ENCODE results near the gene EGFR. TPM values are rescaled to one million over a fixed set of nuclear protein-coding genes. Genes with fewer than 3 reads are reported as not detected.

Gene EGFR
- total RNA-seq, 5 donors from 2014 or later (not counting 1 experiment from before 2014, with no cell fraction given), result 0.16 to 0.79 (median 0.35) TPM; not detected in 2

- H3K4me3 Mint-ChIP-seq, result no peak overlapping the region
- H3K27ac Mint-ChIP-seq, result no peak overlapping the region
- no peaks in the 10 kb centered on the region for H3K4me1 ChIP-seq (ENCODE audit: control insufficient read depth in 1 of 2, extremely low read depth in 1 of 2, insufficient read depth in 2 of 2, low read length in 2 of 2)
- peaks cover 0 to 5% (median 0%) of the 10 kb centered on the region in 3 donors for H3K9me3 Mint-ChIP-seq
- CTCF ChIA-PET, result no interaction called here
- peaks cover 0 to 15% of the 10 kb centered on the region in 2 experiments for H3K27me3 ChIP-seq (replicated peaks in 1 of 2; ENCODE audit: control insufficient read depth in 2 of 2, extremely low read depth in 1 of 2, insufficient read depth in 2 of 2, low read length in 1 of 2)
- no CpG with 5 or more reads among the region's 3 CpGs for WGBS (ENCODE audit: insufficient coverage)
- H3K4me3 ChIP-seq (ENCODE audit: control insufficient read depth in 1 of 2, extremely low read depth in 1 of 2, low read length in 1 of 2), result no peak overlapping the region
- no peak overlapping the region for H3K27ac ChIP-seq (ENCODE audit: low read length)
- H3K36me3 Mint-ChIP-seq, result no peaks in the 10 kb centered on the region
- H3K9me3 ChIP-seq, result no peaks in the 10 kb centered on the region
- DNase-seq (no peak), ATAC-seq (replicated peaks in 1 of 4) (no peak)
- no peaks in the 10 kb centered on the region for H3K4me1 Mint-ChIP-seq
- POLR2A ChIA-PET, result interaction anchor here in 1 of 2 donors (0.5 kb wide), 1 partner anchor 873 kb away, joined by 3 read pairs; no protein-coding TSS in a partner anchor
- no peaks in the 10 kb centered on the region for H3K36me3 ChIP-seq (ENCODE audit: control insufficient read depth in 2 of 2, extremely low read depth in 1 of 2, insufficient read depth in 1 of 2, low read length in 1 of 2)
- H3K27me3 Mint-ChIP-seq, result peaks cover 11 to 13% of the 10 kb centered on the region in 2 donors
Observed at GRCh38 chr7:55148571-55148970, 129.8 kb downstream of the EGFR start.

DNA sequence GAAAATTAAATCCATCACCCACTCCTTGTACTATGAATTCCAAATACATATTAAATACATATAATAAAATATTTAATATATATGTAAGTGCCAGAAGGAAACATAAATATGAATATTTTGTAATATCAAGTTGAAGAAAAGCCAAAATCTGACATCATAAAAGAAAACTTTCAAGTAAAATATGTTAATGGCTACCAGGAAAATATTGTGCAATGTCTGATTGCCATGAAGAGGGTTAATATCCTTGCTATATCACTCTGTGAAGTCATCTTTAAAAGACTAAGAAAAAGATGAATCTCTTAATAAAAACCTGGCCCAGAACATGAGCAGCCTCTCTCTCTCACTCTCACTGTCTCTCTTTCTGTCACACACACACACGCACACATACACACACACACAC lies 130.2 kb downstream of the EGFR start:
- ChIA-PET CTCF (no interaction called here), POLR2A (no interaction called here)
- WGBS (ENCODE audit: insufficient coverage), result no CpG with 5 or more reads among the region's 1 CpG
- peaks cover 0 to 5% (median 0%) of the 10 kb centered on the region in 3 donors for H3K9me3 Mint-ChIP-seq
- no peak overlapping the region for H3K27ac Mint-ChIP-seq
- ATAC-seq (replicated peaks in 1 of 4) (no peak), DNase-seq (no peak)
- H3K4me3 ChIP-seq (ENCODE audit: control insufficient read depth in 1 of 2, extremely low read depth in 1 of 2, low read length in 1 of 2), result no peak overlapping the region
- H3K4me3 Mint-ChIP-seq, result no peak overlapping the region
- no peaks in the 10 kb centered on the region for H3K36me3 Mint-ChIP-seq
- H3K36me3 ChIP-seq (ENCODE audit: control insufficient read depth in 2 of 2, extremely low read depth in 1 of 2, insufficient read depth in 1 of 2, low read length in 1 of 2), result no peaks in the 10 kb centered on the region
- H3K27me3 Mint-ChIP-seq, result peaks cover 10 to 11% of the 10 kb centered on the region in 2 donors
- peaks cover 0 to 18% of the 10 kb centered on the region in 2 experiments for H3K27me3 ChIP-seq (replicated peaks in 1 of 2; ENCODE audit: control insufficient read depth in 2 of 2, extremely low read depth in 1 of 2, insufficient read depth in 2 of 2, low read length in 1 of 2)
- H3K27ac ChIP-seq (ENCODE audit: low read length), result no peak overlapping the region
- H3K4me1 ChIP-seq (ENCODE audit: control insufficient read depth in 1 of 2, extremely low read depth in 1 of 2, insufficient read depth in 2 of 2, low read length in 2 of 2), result no peaks in the 10 kb centered on the region
- no peaks in the 10 kb centered on the region for H3K4me1 Mint-ChIP-seq
- H3K9me3 ChIP-seq, result no peaks in the 10 kb centered on the region

DNA sequence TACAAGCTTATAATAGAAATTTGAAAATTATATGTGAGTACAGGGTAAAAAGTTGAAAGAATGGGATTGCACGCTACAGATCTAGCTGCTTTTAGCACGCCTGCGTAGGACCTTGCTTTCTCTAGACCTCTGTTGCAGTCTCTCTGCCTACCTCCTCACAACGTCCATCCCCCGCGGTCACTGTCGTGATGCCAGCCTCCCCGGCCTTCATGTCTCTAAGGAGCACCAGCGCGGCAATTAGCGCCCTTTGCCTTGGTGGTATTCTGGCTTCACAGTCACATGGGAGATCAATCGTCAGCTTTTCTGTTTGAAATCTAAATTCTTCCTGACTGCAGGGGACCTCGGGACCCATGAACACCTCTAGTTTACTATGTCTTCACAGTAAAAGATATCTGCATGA lies 131.3 kb downstream of the EGFR start:
- Mint-ChIP-seq H3K36me3 (no peaks in the 10 kb centered on the region), H3K4me1 (no peaks in the 10 kb centered on the region), H3K27me3 (peaks cover 11 to 12% of the 10 kb centered on the region in 2 donors), H3K4me3 (no peak overlapping the region), H3K27ac (no peak overlapping the region), H3K9me3 (peaks cover 0 to 5% (median 0%) of the 10 kb centered on the region in 3 donors)
- ATAC-seq (replicated peaks in 1 of 4), result no peak
- Histone ChIP-seq H3K4me3 (ENCODE audit: control insufficient read depth in 1 of 2, extremely low read depth in 1 of 2, low read length in 1 of 2) (no peak overlapping the region), H3K27me3 (replicated peaks in 1 of 2; ENCODE audit: control insufficient read depth in 2 of 2, extremely low read depth in 1 of 2, insufficient read depth in 2 of 2, low read length in 1 of 2) (peaks cover 0 to 16% of the 10 kb centered on the region in 2 experiments), H3K27ac (ENCODE audit: low read length) (no peak overlapping the region), H3K36me3 (ENCODE audit: control insufficient read depth in 2 of 2, extremely low read depth in 1 of 2, insufficient read depth in 1 of 2, low read length in 1 of 2) (no peaks in the 10 kb centered on the region), H3K4me1 (ENCODE audit: control insufficient read depth in 1 of 2, extremely low read depth in 1 of 2, insufficient read depth in 2 of 2, low read length in 2 of 2) (no peaks in the 10 kb centered on the region), H3K9me3 (no peaks in the 10 kb centered on the region)
- ChIA-PET CTCF (no interaction called here), POLR2A (no interaction called here)
- DNase-seq, result no peak
- 82% methylated on average over 7 of the region's 13 CpGs for WGBS (ENCODE audit: insufficient coverage)

DNA sequence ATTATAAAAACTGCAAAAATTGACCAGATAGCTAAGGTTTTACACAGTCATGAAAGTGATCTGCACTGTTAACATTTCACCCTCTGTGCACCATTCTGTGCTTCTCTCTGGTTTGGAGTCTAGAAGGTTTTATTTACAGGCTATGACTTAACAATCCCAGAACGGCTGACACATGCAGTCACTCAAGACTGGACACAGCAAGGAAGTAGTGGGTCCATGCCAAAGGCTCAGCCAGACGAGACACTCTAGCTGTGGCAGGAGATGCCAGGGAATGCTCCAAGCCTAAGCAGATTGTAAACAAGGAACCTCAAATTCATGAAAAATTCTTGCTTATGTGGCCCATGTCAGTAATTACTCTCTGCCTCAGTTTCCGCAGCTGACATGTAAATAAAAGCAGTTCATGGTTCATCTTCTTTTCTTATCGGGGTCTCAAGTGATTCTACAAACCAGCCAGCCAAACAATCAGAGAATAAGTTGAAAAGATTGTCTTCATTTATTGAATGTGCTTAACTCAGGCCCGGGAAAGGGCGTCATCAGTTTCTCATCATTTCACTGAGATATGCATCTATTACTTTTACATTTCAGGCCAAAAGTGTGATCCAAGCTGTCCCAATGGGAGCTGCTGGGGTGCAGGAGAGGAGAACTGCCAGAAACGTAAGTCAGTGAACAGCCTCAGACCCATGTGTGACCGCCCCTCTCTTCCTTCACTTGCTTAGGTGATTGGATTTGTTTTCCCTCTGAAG lies 132.1 kb downstream of the EGFR start:
- peaks cover 0 to 16% of the 10 kb centered on the region in 2 experiments for H3K27me3 ChIP-seq (replicated peaks in 1 of 2; ENCODE audit: control insufficient read depth in 2 of 2, extremely low read depth in 1 of 2, insufficient read depth in 2 of 2, low read length in 1 of 2)
- no peak for DNase-seq
- H3K4me1 ChIP-seq (ENCODE audit: control insufficient read depth in 1 of 2, extremely low read depth in 1 of 2, insufficient read depth in 2 of 2, low read length in 2 of 2), result no peaks in the 10 kb centered on the region
- ChIA-PET POLR2A (no interaction called here), CTCF (no interaction called here)
- Mint-ChIP-seq H3K4me1 (no peaks in the 10 kb centered on the region), H3K27ac (no peak overlapping the region), H3K4me3 (no peak overlapping the region), H3K27me3 (peaks cover 9 to 11% of the 10 kb centered on the region in 2 donors), H3K9me3 (peaks cover 0 to 5% (median 0%) of the 10 kb centered on the region in 3 donors), H3K36me3 (no peaks in the 10 kb centered on the region)
- 72% methylated on average over 2 of the region's 8 CpGs for WGBS (ENCODE audit: insufficient coverage)
- ATAC-seq (replicated peaks in 1 of 4), result no peak
- no peaks in the 10 kb centered on the region for H3K9me3 ChIP-seq
- no peak overlapping the region for H3K4me3 ChIP-seq (ENCODE audit: control insufficient read depth in 1 of 2, extremely low read depth in 1 of 2, low read length in 1 of 2)
- no peaks in the 10 kb centered on the region for H3K36me3 ChIP-seq (ENCODE audit: control insufficient read depth in 2 of 2, extremely low read depth in 1 of 2, insufficient read depth in 1 of 2, low read length in 1 of 2)
- H3K27ac ChIP-seq (ENCODE audit: low read length), result no peak overlapping the region

- Mint-ChIP-seq H3K27me3 (peaks cover 8% of the 10 kb centered on the region in 2 donors), H3K36me3 (no peaks in the 10 kb centered on the region), H3K9me3 (peaks cover 0 to 5% (median 3%) of the 10 kb centered on the region in 3 donors), H3K4me3 (no peak overlapping the region), H3K27ac (no peak overlapping the region), H3K4me1 (peaks cover 0 to 2% (median 0%) of the 10 kb centered on the region in 3 donors)
- H3K4me3 ChIP-seq (ENCODE audit: control insufficient read depth in 1 of 2, extremely low read depth in 1 of 2, low read length in 1 of 2), result no peak overlapping the region
- peaks cover 0 to 7% of the 10 kb centered on the region in 2 experiments for H3K27me3 ChIP-seq (replicated peaks in 1 of 2; ENCODE audit: control insufficient read depth in 2 of 2, extremely low read depth in 1 of 2, insufficient read depth in 2 of 2, low read length in 1 of 2)
- no peak for DNase-seq
- no peaks in the 10 kb centered on the region for H3K4me1 ChIP-seq (ENCODE audit: control insufficient read depth in 1 of 2, extremely low read depth in 1 of 2, insufficient read depth in 2 of 2, low read length in 2 of 2)
- H3K9me3 ChIP-seq, result no peaks in the 10 kb centered on the region
- no peak overlapping the region for H3K27ac ChIP-seq (ENCODE audit: low read length)
- WGBS (ENCODE audit: insufficient coverage), result 69% methylated on average over 6 of the region's 6 CpGs
- CTCF ChIA-PET, result no interaction called here
- no peak for ATAC-seq (replicated peaks in 1 of 4)
- H3K36me3 ChIP-seq (ENCODE audit: control insufficient read depth in 2 of 2, extremely low read depth in 1 of 2, insufficient read depth in 1 of 2, low read length in 1 of 2), result no peaks in the 10 kb centered on the region
- POLR2A ChIA-PET, result no interaction called here
Observed at GRCh38 chr7:55152516-55152915, 133.7 kb downstream of the EGFR start.

DNA sequence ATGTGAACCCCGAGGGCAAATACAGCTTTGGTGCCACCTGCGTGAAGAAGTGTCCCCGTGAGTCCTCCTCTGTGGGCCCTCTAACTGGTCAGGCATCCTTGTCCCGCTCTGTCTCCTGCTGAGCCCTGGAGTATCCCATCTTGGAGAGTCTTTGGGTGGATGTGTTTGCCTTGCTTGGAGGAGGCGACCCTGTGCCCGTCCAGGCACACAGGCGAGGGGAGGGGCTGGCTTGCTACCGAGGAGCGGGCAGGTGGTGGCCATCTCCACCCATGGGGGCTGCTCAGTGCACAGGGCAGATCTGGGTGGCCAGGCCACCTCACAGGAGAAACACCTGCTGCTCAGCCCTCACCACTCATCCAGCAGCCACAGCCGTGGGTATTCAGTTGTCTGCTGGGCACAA lies 135.3 kb downstream of the EGFR start:
- 87% methylated on average over 7 of the region's 10 CpGs for WGBS (ENCODE audit: insufficient coverage)
- ChIA-PET POLR2A (no interaction called here), CTCF (no interaction called here)
- DNase-seq, result no peak
- no peak for ATAC-seq (replicated peaks in 1 of 4)
- Mint-ChIP-seq H3K27me3 (peaks cover 4 to 5% of the 10 kb centered on the region in 2 donors), H3K27ac (no peak overlapping the region), H3K36me3 (no peaks in the 10 kb centered on the region), H3K4me1 (peaks cover 0 to 2% (median 0%) of the 10 kb centered on the region in 3 donors), H3K4me3 (no peak overlapping the region), H3K9me3 (peaks cover 0 to 3% (median 0%) of the 10 kb centered on the region in 3 donors)
- Histone ChIP-seq H3K27me3 (replicated peaks in 1 of 2; ENCODE audit: control insufficient read depth in 2 of 2, extremely low read depth in 1 of 2, insufficient read depth in 2 of 2, low read length in 1 of 2) (peaks cover 0 to 16% of the 10 kb centered on the region in 2 experiments), H3K4me3 (ENCODE audit: control insufficient read depth in 1 of 2, extremely low read depth in 1 of 2, low read length in 1 of 2) (no peak overlapping the region), H3K4me1 (ENCODE audit: control insufficient read depth in 1 of 2, extremely low read depth in 1 of 2, insufficient read depth in 2 of 2, low read length in 2 of 2) (no peaks in the 10 kb centered on the region), H3K27ac (ENCODE audit: low read length) (no peak overlapping the region), H3K36me3 (ENCODE audit: control insufficient read depth in 2 of 2, extremely low read depth in 1 of 2, insufficient read depth in 1 of 2, low read length in 1 of 2) (no peaks in the 10 kb centered on the region), H3K9me3 (no peaks in the 10 kb centered on the region)

All from T-cell (primary cell).